ENCODE results near the gene TEX22. TPM values are rescaled to one million over a fixed set of nuclear protein-coding genes. Genes with fewer than 3 reads are reported as not detected.

Gene TEX22
- total RNA-seq, 4 donors from 2014 or later = 0.17 to 0.34 TPM; not detected in 2

- no peak overlapping the region for H3K4me3 ChIP-seq (ENCODE audit: low read depth, poor library complexity, severe bottlenecking)
- DNase-seq (ENCODE audit: low spot score in 2 of 2) = no peak
- WGBS, 2 donors = 72 to 75% methylated on average over 20 to 23 of the region's 31 CpGs
- TF ChIP-seq POLR2A (IDR thresholded peaks at IDR 0.05) (no peak), CTCF (IDR thresholded peaks at IDR 0.05) (no peak)
- intact Hi-C loops (cut with DNase I; ENCODE audit: low total_unique reads) = no loop called here
These were observed 38.8 kb downstream of the TEX22 start for GRCh38 chr14:105436891-105437722.

- no peak for DNase-seq (ENCODE audit: low spot score in 2 of 2)
- intact Hi-C loops (cut with DNase I; ENCODE audit: low total_unique reads) = no loop called here
- no peak overlapping the region for H3K4me3 ChIP-seq (ENCODE audit: low read depth, poor library complexity, severe bottlenecking)
- WGBS, 2 donors = 85 to 89% methylated on average over 6 to 15 of the region's 18 CpGs
- TF ChIP-seq CTCF (IDR thresholded peaks at IDR 0.05) (no peak), POLR2A (IDR thresholded peaks at IDR 0.05) (no peak)
These were observed 39.6 kb downstream of the TEX22 start for GRCh38 chr14:105437723-105438500.

GRCh38 chr14:105439179-105439578 lies 40.8 kb downstream of the TEX22 start:
- WGBS, 2 donors = 92 to 94% methylated on average over 11 of the region's 11 CpGs
- no peak for DNase-seq (ENCODE audit: low spot score in 2 of 2)
- H3K4me3 ChIP-seq (ENCODE audit: low read depth, poor library complexity, severe bottlenecking) = no peak overlapping the region
- TF ChIP-seq POLR2A (IDR thresholded peaks at IDR 0.05) (no peak), CTCF (IDR thresholded peaks at IDR 0.05) (no peak)
- intact Hi-C loops (cut with DNase I; ENCODE audit: low total_unique reads) = no loop called here

- no peak for TF ChIP-seq CTCF (IDR thresholded peaks at IDR 0.05)
- no peak for TF ChIP-seq POLR2A (IDR thresholded peaks at IDR 0.05)
- no peak for DNase-seq (ENCODE audit: low spot score in 2 of 2)
- 89 to 94% methylated on average over 23 of the region's 33 CpGs for whole genome bisulfite sequencing, 2 donors
- intact Hi-C loops (cut with DNase I; ENCODE audit: low total_unique reads) = no loop called here
- H3K4me3 ChIP-seq (ENCODE audit: low read depth, poor library complexity, severe bottlenecking) = no peak overlapping the region
These were observed 41.6 kb downstream of the TEX22 start for GRCh38 chr14:105439710-105440553.

GRCh38 chr14:105440554-105440900 lies 42.2 kb downstream of the TEX22 start:
- intact Hi-C loops (cut with DNase I; ENCODE audit: low total_unique reads) = no loop called here
- DNase-seq (ENCODE audit: low spot score in 2 of 2) = no peak
- no peak overlapping the region for H3K4me3 ChIP-seq (ENCODE audit: low read depth, poor library complexity, severe bottlenecking)
- TF ChIP-seq POLR2A (IDR thresholded peaks at IDR 0.05) = no peak
- WGBS, 2 donors = 92 to 100% methylated on average over 8 to 15 of the region's 15 CpGs

Measured in lower leg skin (tissue), 4 donors.